ENCODE measurements around the gene PIK3CD. TPM values are rescaled to one million over a fixed set of nuclear protein-coding genes. Genes with fewer than 3 reads are reported as not detected.

The PIK3CD gene
- total and polyA plus RNA-seq, 2 of the 8 experiments (the other 6 are each of a cell fraction or from before 2014, with no cell fraction given) = 20.6 to 24.1 TPM

GRCh38 chr1:9658199-9658598 lies 6.7 kb downstream of the PIK3CD start:
- H4K5ac ChIP-seq (ENCODE audit: insufficient read length, low read depth, low read length) = no peak overlapping the region
- no peak overlapping the region for H3K23ac ChIP-seq (ENCODE audit: insufficient read length)
- H2BK15ac ChIP-seq (ENCODE audit: low read length) = no peak overlapping the region
- no peaks in the 10 kb centered on the region for H3K79me2 ChIP-seq (ENCODE audit: control insufficient read depth in 1 of 2, insufficient read depth in 2 of 2, low read length in 2 of 2)
- ChIA-PET POLR2A (ENCODE audit: partially characterized antibody) (interaction anchor here (0.8 kb wide), 1 partner anchor 57 kb away, joined by 3 read pairs; no protein-coding TSS in a partner anchor), CTCF (ENCODE audit: partially characterized antibody) (interaction anchor here (0.6 to 2.7 kb wide), 3 partner anchors 22 to 169 kb away, joined by 3 to 10 read pairs (median 3); no protein-coding TSS in a partner anchor)
- H3K4me1 ChIP-seq (replicated peaks in 1 of 4; ENCODE audit: control insufficient read depth in 3 of 4, insufficient read depth in 4 of 4, low read length in 3 of 4) = no peaks in the 10 kb centered on the region; a peak in 1 of 7 replicates
- no peak overlapping the region for H3K4ac ChIP-seq (replicated peaks; ENCODE audit: insufficient read length, low read depth, low read length)
- H2BK20ac ChIP-seq (ENCODE audit: low read length) = no peak overlapping the region
- no peak overlapping the region for H3K56ac ChIP-seq (replicated peaks; ENCODE audit: insufficient read length, low read depth, low read length)
- no peaks in the 10 kb centered on the region for H3K9me3 ChIP-seq (ENCODE audit: insufficient read depth in 2 of 2, low read depth in 1 of 2, low read length in 1 of 2)
- WGBS, 2 experiments (ENCODE audit: extremely low coverage in 1 of 2, insufficient coverage in 1 of 2, insufficient read length in 1 of 2, insufficient replicate concordance in 2 of 2, low coverage in 1 of 2, low lambda C conversion rate in 2 of 2, missing lambda C conversion rate in 1 of 2) = 93% methylated on average over 3 of the region's 4 CpGs; no CpG with 5 or more reads in 1 of the 2 experiments
- no peak overlapping the region for H3K9ac ChIP-seq (replicated peaks in 1 of 4; ENCODE audit: extremely low read depth in 1 of 4, low read depth in 3 of 4, low read length in 3 of 4)
- TF ChIP-seq ATF3 (IDR thresholded peaks at IDR 0.05; ENCODE audit: insufficient read depth, low read depth, low read length) (no peak), FOSL1 (IDR thresholded peaks at IDR 0.05; ENCODE audit: insufficient read depth, low read depth, low read length) (no peak), POLR2A (IDR thresholded peaks at IDR 0.05; ENCODE audit: control extremely low read depth in 1 of 2, low read depth in 2 of 2, low read length in 2 of 2) (no peak), YY1 (IDR thresholded peaks at IDR 0.05; ENCODE audit: low read depth, low read length) (no peak), RAD21 (IDR thresholded peaks at IDR 0.05 in 1 of 2, conservative IDR thresholded peaks at IDR 0.05 in 1 of 2; ENCODE audit: low read depth in 2 of 2, low read length in 2 of 2) (no peak), KDM1A (IDR thresholded peaks at IDR 0.05; ENCODE audit: borderline replicate concordance, low read length) (no peak), HDAC2 (IDR thresholded peaks at IDR 0.05; ENCODE audit: borderline replicate concordance in 1 of 2, low read depth in 2 of 2, low read length in 2 of 2) (no peak), ATF2 (IDR thresholded peaks at IDR 0.05; ENCODE audit: low read length) (no peak), NANOG (IDR thresholded peaks at IDR 0.05; ENCODE audit: insufficient read depth, low read depth, low read length, poor library complexity, severe bottlenecking) (no peak), JUND (IDR thresholded peaks at IDR 0.05; ENCODE audit: low read length) (no peak), RXRA (IDR thresholded peaks at IDR 0.05; ENCODE audit: insufficient read depth, low read depth, low read length) (no peak)
- H3K36me3 ChIP-seq (ENCODE audit: control insufficient read depth in 2 of 4, insufficient read depth in 4 of 4, low read length in 3 of 4) = no peaks in the 10 kb centered on the region
- H4K20me1 ChIP-seq (replicated peaks in 1 of 2; ENCODE audit: control insufficient read depth in 1 of 2, insufficient read depth in 2 of 2, low read length in 2 of 2) = no peaks in the 10 kb centered on the region
- H3K27me3 ChIP-seq (replicated peaks in 1 of 4; ENCODE audit: control insufficient read depth in 3 of 4, extremely low read depth in 1 of 4, insufficient read depth in 3 of 4, low read length in 3 of 4) = peaks cover 0 to 8% (median 5%) of the 10 kb centered on the region in 4 experiments; a peak in 5 of 7 replicates
- no peak overlapping the region for H3K4me2 ChIP-seq (ENCODE audit: insufficient read depth in 1 of 2, low read depth in 2 of 2, low read length in 2 of 2)
- H3K18ac ChIP-seq (ENCODE audit: extremely low read depth, low read length) = no peak overlapping the region
- DNase-seq (ENCODE audit: low read depth in 1 of 2, low spot score in 2 of 2) = no peak
- no peak overlapping the region for H3K14ac ChIP-seq (ENCODE audit: insufficient read length)
- no peak overlapping the region for H2BK120ac ChIP-seq (replicated peaks; ENCODE audit: low read depth, low read length)
- H3K79me1 ChIP-seq (ENCODE audit: low read depth, low read length) = no peaks in the 10 kb centered on the region
- no peak overlapping the region for H4K8ac ChIP-seq (ENCODE audit: extremely low read depth, insufficient read depth, low read length)
- H3K27ac ChIP-seq (ENCODE audit: low read depth, low read length) = no peak overlapping the region
- H2AFZ ChIP-seq (ENCODE audit: low read length) = no peak overlapping the region
- H2BK12ac ChIP-seq (ENCODE audit: low read depth, low read length) = no peak overlapping the region
- FAIRE-seq = no peak
- no peak overlapping the region for H4K91ac ChIP-seq (replicated peaks; ENCODE audit: insufficient read length, low read length)
- H3K23me2 ChIP-seq (ENCODE audit: low read depth, low read length) = no peaks in the 10 kb centered on the region
- H3K4me3 ChIP-seq (ENCODE audit: extremely low read depth in 1 of 4, insufficient read depth in 2 of 4, low read depth in 3 of 4, low read length in 4 of 4) = no peak overlapping the region
- H2AK5ac ChIP-seq (ENCODE audit: low read depth, low read length) = no peak overlapping the region
- H2BK5ac ChIP-seq (ENCODE audit: low read depth, low read length) = no peak overlapping the region

Data from H1 (cell line).